ENCODE results near the gene PROC. TPM values are rescaled to one million over a fixed set of nuclear protein-coding genes. Genes with fewer than 3 reads are reported as not detected.

The PROC gene
- total RNA-seq, 1 donor from 2014 or later = not detected

DNA sequence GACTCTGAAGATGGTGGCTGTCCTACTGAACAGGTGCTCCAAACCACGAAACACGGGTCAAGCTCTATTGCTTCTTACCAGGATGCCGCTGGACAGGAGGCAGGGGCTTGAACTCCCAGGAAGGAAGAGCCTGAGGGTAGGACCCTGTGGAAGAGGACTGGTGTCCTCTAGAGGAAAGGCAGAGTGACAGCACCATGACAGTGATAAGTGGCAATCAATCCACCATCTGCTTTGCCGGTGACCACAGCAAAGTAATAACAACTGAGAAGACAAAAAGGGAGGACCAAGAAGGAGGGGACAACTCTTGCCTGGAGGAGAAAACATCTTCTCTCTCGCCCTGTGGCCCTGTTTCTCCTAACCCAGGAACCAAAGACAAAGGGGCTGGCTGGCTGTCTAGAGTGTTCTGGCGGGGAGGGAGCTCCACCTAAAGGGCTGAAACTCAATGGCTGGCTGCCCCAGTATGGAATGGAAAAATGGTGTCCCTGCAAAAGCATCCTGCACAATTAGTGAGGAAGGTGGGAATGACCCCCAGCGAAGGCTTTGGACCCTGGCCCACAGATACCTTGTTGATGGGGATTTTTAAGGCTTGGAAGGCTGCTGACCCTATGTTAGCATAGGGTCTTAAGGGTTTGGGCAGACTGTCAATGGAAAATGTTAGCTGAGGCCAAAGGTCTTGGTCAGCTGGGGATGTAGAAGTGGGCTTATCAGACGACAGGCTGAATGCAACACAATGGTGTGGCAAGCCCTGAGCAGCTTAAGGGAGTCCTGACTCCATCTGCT, 35.4 kb downstream of the PROC start:
- peaks cover 4% of the 10 kb centered on the region for H3K4me1 Mint-ChIP-seq (ENCODE audit: unreplicated experiment)
- no peak for DNase-seq (ENCODE audit: low spot score)
- H3K27ac Mint-ChIP-seq (ENCODE audit: unreplicated experiment) = no peak overlapping the region
- H3K27me3 Mint-ChIP-seq (ENCODE audit: unreplicated experiment) = peaks cover 4% of the 10 kb centered on the region
- H3K4me3 Mint-ChIP-seq (ENCODE audit: unreplicated experiment) = no peak overlapping the region
- no peaks in the 10 kb centered on the region for H3K36me3 Mint-ChIP-seq (ENCODE audit: low read depth, unreplicated experiment)
- no peaks in the 10 kb centered on the region for H3K9me3 Mint-ChIP-seq (ENCODE audit: unreplicated experiment)
- TF ChIP-seq, protein P1, sequence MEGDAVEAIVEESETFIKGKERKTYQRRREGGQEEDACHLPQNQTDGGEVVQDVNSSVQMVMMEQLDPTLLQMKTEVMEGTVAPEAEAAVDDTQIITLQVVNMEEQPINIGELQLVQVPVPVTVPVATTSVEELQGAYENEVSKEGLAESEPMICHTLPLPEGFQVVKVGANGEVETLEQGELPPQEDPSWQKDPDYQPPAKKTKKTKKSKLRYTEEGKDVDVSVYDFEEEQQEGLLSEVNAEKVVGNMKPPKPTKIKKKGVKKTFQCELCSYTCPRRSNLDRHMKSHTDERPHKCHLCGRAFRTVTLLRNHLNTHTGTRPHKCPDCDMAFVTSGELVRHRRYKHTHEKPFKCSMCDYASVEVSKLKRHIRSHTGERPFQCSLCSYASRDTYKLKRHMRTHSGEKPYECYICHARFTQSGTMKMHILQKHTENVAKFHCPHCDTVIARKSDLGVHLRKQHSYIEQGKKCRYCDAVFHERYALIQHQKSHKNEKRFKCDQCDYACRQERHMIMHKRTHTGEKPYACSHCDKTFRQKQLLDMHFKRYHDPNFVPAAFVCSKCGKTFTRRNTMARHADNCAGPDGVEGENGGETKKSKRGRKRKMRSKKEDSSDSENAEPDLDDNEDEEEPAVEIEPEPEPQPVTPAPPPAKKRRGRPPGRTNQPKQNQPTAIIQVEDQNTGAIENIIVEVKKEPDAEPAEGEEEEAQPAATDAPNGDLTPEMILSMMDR (IDR thresholded peaks at IDR 0.05; ENCODE audit: unreplicated experiment) = no peak

DNA sequence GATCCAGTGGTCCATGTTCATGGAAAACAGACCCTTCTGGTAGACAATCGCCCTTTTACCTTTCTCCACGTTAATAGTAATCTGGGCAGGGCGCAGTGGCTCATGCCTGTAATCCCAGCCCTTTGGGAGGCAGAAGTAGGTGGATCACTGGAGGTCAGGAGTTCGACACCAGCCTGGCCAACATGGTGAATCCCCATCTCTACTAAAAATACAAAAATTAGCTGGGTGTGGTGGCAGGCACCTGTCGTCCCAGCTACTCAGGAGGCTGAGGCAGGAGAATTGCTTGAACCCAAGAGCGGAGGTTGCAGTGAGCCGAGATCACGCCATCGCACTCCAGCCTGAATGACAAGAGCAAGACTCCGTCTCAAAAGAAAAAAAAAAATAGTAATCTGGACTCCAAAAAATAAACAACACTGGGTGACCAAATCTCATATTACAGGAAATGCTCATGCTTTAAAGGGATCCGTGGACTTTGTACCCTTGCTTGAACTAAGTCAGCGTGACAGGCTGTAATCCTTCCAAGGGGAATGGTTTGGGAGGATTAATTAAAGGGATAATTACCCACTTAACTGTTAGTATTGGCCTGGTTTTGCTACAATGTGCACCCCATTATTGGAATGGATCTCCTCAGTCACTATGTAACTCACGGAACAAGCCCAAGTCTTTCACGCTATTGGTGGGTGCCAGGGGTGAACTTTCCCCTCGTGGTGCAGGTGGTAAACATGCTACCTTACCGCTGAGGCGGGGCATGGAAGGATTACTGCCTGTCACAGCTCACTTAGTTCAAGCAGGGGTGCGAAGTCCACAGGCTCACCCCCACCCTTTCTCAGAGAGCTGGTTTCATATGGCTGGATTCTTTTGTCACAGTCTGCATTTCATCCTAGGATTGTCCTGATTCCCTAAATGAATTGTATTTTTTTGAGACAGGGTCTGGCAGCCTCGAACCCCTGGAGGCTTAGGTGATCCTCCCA, 36.7 kb downstream of the PROC start:
- peaks cover 4% of the 10 kb centered on the region for H3K4me1 Mint-ChIP-seq (ENCODE audit: unreplicated experiment)
- H3K9me3 Mint-ChIP-seq (ENCODE audit: unreplicated experiment) = no peaks in the 10 kb centered on the region
- no peaks in the 10 kb centered on the region for H3K36me3 Mint-ChIP-seq (ENCODE audit: low read depth, unreplicated experiment)
- peaks cover 4% of the 10 kb centered on the region for H3K27me3 Mint-ChIP-seq (ENCODE audit: unreplicated experiment)
- no peak for DNase-seq (ENCODE audit: low spot score)
- TF ChIP-seq, protein P1 (IDR thresholded peaks at IDR 0.05; ENCODE audit: unreplicated experiment) = no peak
- no peak overlapping the region for H3K4me3 Mint-ChIP-seq (ENCODE audit: unreplicated experiment)
- H3K27ac Mint-ChIP-seq (ENCODE audit: unreplicated experiment) = no peak overlapping the region

DNA sequence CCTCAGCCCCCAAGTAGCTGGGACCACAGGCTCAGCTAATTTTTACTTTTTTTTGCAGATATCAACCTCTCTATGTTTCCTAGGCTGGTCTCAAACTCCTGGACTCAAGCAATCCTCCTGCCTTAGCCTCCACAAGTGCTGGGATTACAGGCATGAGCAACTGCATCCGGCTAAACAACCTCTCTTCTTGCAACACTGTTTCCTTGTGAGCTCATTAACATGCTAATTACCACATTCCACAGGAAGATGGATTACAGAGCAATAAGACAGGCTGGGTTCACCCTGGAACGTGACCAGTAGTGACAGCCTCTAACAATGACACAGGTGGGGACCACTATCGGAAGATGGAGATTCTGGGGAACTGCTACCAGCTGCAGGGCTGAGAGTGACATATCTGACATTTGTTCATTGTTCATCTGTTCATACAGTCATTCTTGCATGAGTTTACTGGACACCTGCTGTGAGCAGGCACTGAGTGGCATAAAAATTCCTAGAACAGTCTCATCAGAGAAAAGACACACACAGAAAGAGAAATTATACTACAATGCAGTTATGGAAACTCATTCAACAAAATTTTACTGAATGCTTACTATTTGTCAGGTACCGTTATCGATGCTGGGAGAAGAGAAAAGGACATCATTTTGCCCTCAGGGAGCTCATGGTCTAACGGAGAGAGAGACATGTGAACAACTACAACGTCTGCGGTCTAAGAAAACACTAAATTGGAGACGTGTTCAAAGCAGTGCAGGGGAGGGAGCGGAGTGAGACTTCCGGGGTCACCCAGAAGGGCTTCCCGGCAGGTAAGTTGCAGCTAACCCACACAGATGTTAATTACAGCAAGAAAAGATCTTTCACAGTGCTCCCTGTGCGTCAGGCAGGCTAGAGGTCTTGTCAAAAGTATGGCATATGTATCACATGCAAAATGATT, 37.6 kb downstream of the PROC start:
- no peak for DNase-seq (ENCODE audit: low spot score)
- Mint-ChIP-seq H3K4me3 (ENCODE audit: unreplicated experiment) (no peak overlapping the region), H3K27ac (ENCODE audit: unreplicated experiment) (no peak overlapping the region), H3K4me1 (ENCODE audit: unreplicated experiment) (peaks cover 4% of the 10 kb centered on the region), H3K27me3 (ENCODE audit: unreplicated experiment) (peaks cover 4% of the 10 kb centered on the region), H3K36me3 (ENCODE audit: low read depth, unreplicated experiment) (no peaks in the 10 kb centered on the region), H3K9me3 (ENCODE audit: unreplicated experiment) (no peaks in the 10 kb centered on the region)
- TF ChIP-seq, protein P1 (IDR thresholded peaks at IDR 0.05; ENCODE audit: unreplicated experiment) = no peak

DNA sequence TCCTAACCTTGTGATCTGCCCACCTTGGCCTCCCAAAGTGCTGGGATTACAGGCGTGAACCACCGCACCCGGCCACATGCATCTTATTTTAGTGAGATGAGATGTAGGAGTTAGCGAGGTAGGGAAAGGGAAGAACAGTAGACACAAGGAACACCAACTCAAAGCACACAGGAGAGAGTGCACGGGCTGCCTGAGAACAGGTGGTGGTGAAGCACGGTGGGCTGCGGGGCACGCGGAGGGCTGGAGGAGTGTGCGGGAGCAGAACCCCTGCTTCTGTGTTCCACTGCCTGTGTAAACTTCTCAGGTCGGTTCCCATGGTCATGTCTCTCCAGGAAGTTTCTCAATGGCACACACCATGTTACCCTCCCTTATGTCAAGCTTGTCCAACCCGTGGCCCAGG, 38.7 kb downstream of the PROC start:
- TF ChIP-seq, protein P1 (IDR thresholded peaks at IDR 0.05; ENCODE audit: unreplicated experiment) = no peak
- Mint-ChIP-seq H3K4me3 (ENCODE audit: unreplicated experiment) (no peak overlapping the region), H3K9me3 (ENCODE audit: unreplicated experiment) (no peaks in the 10 kb centered on the region), H3K27ac (ENCODE audit: unreplicated experiment) (no peak overlapping the region), H3K36me3 (ENCODE audit: low read depth, unreplicated experiment) (no peaks in the 10 kb centered on the region), H3K4me1 (ENCODE audit: unreplicated experiment) (peaks cover 4% of the 10 kb centered on the region), H3K27me3 (ENCODE audit: unreplicated experiment) (peaks cover 4% of the 10 kb centered on the region)
- no peak for DNase-seq (ENCODE audit: low spot score)
